Right ventricle myocardium superior (tissue), 1 donor: ENCODE data around the gene CAPN8. TPM values are rescaled to one million over a fixed set of nuclear protein-coding genes. Genes with fewer than 3 reads are reported as not detected.

Experiments
- ATAC-seq: fragments of 200-7000 bp; cut with Tn5 transposase; one replicate; pipeline ENCODE4 v1.9.1; 2020; ENCODE audit warnings: mild to moderate bottlenecking; ENCODE audit not compliant: poor library complexity
- DNase-seq: peaks from one replicate; pipeline ENCODE4 v3.0.0-alpha.2; 2020
- intact Hi-C: fragments of 100-400 bp; cut with DNase I; formaldehyde crosslinking; loops from one replicate; pipeline ENCODE4 v1.11.2; 2022
- long read RNA-seq: library from polyadenylated mRNA; unstranded; transcript quantifications from one replicate; pipeline ENCODE4 v2.0.0, GENCODE V29; 2021
- total RNA-seq: library from RNA; stranded (reverse); fragmentation: NEBNext Ultra II Directional; extraction: Animal tissue kit (Norgen Biotek cat#: 25700); gene quantifications from one replicate; pipeline ENCODE4 v1.2.1, GENCODE V29; 2021
- donor health status: DM: no; HTN: yes; CAD: no; lungs with severe emphysema.

CAPN8 gene
- not detected for total RNA-seq
- long read RNA-seq: 0 reads

DNA sequence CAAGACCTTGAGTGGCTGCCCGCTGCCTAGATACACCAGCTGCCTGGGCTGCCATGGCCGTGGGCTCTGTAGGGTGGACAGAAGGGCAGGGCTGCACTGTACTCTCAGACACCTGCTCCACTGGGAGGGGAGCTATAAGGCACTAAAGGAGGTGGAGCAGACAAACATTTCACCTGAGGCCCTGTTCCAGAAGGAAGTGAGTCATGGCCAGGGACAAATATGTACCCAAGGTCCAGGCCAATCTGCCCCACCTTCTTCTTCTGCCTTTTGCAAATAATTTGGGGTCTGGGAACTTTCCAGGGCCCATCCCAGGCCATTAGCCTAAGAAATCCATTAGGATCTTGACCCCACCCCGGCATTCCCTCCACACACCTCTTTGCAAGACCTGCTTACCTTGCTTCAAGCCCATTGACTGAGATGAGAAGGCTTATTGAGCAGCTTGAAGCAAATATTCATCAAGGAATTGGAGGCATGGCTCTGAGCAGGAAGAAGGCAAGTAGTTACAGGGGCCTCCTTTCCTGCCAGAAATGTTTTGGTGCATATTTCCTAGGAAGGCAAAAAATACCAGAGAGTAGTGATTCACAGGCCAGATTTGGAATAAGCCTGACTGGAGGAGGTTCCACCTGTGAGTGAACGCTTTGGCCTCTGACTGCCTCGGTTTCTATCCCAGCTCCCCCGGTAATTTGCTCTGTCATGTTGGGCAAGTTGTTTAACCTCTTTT, at the start of gene CAPN8:
TSS of gene CAPN8 (minus strand) at position 110 of the 721 bp plus-strand sequence. CDS start at position 55, 55 bp downstream.
- no peak for DNase-seq
- intact Hi-C loops: no loop called here
- ATAC-seq: no peak

- intact Hi-C loops: loop anchor here (5.0 kb wide), 1 partner anchor 32 kb away; no protein-coding TSS in a partner anchor
- no peak for ATAC-seq
- no peak for DNase-seq
These were observed 49.5 kb upstream of the CAPN8 start for GRCh38 chr1:223714849-223715603.

DNA sequence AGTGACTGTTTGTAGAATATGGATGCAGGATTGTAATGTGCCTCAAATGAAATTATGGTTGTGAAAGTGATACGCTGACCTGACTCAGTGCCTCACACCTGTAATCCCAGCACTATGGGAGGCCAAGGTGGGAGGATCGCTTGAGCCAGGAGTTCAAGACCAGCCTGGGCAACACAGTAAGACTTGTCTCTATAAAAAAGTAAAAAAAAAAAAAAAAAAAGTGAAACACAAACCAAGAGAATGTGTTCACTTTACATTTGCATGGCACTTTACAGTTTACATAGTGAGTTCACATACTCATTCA, 48.9 kb upstream of the CAPN8 start:
- no peak for ATAC-seq
- intact Hi-C loops: loop anchor here (5.0 kb wide), 1 partner anchor 33 kb away; no protein-coding TSS in a partner anchor
- DNase-seq: no peak

DNA sequence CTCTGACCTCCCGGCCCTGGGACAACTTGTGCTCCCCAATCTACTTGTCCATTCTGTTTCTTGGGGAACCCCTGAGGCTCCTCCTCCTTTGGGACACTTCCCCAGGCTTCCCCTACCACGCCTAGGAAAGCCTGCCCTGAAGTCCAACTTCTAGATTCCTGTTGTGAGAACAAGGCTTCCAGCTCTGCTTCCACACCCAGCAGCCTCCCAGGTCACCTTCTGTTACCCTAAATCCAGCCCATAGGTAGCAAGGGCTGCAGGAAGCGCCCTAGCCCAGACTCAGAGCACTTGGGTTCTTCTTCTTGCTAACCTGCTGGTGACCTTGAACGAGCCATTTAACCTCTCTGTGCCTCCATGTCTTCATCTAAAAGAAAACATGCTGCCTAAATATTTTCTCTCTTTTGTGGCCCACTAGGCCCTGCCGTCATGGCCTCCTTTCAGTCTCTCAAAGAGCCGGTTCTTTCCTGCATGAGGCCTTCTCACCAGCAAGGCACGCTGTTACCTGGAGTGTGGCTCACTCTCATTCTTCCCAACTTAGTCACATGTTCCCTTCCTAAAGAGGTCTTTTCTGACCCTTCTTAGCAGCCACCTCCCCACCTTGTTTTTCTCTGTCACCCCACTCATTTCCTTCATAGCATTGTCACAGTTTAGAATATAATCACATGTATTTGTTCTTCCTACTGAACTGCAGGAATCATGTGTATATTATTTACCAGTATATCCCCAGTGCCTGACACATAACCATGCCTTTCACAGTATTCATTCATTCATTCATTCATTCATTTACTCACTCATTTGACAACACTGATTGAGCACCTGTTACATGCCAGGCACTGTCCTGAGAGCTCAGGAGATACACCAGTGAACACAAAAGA, 48.3 kb upstream of the CAPN8 start:
- ATAC-seq (no peak), DNase-seq (no peak)
- intact Hi-C loops: loop anchor here (5.0 kb wide), 1 partner anchor 34 kb away; no protein-coding TSS in a partner anchor

GRCh38 chr1:223712850-223713474, 47.5 kb upstream of the CAPN8 start:
- ATAC-seq (peak; percentile 66), DNase-seq (peak; percentile 56)
- intact Hi-C loops: loop anchor here (5.0 kb wide), 1 partner anchor 34 kb away; no protein-coding TSS in a partner anchor

DNA sequence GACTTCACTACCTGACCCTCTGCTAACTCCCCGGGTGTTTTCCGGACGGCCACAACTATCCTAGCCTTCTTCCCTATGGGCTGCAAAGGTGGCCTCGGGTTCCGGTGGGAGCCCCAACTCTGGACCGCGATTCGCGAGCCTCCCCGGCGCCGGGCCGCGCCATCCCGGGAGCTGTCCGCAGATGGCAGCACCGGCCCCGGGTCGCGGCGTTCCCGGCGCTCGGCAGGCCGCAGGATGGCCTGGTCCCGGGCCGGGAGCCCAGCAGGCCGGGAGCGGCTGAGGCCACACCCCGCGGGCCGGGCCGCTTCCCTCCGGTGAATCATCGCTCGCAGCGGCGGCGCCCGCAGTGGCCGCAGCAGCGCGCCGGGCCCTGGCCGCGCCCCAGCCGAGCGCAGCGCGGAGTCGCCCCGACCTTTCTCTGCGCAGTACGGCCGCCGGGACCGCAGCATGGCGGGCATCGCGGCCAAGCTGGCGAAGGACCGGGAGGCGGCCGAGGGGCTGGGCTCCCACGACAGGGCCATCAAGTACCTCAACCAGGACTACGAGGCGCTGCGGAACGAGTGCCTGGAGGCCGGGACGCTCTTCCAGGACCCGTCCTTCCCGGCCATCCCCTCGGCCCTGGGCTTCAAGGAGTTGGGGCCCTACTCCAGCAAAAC, 46.8 kb upstream of the CAPN8 start, which contains the start of gene CAPN2:
TSS of gene CAPN2 (plus strand) at position 346 of the 656 bp plus-strand sequence. CDS start at position 448, 102 bp downstream.
- DNase-seq: peak; percentile 91
- intact Hi-C loops: loop anchor here (5.0 kb wide), 1 partner anchor 35 kb away; no protein-coding TSS in a partner anchor
- ATAC-seq: peak; percentile 96

DNA sequence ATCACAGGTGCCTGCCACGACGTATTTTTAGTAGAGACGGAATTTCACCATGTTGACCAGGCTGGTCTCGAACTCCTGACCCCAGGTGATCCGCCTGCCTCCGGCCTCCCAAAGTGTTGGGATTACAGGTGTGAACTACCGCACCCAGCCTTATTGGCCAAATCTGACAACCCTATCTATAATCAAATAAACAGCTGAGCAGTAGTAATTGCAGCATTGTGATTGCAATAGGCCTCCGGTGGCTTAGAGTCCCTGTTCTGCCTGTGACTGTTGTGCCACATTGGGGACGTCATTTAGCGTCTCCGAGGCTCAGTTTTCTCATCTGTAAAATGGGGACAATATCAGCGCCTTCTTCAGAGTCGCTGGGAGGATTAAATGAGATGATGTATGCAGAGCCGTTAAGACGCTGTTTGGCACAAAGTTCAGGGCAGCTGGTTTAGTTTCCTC, 46.3 kb upstream of the CAPN8 start:
- intact Hi-C loops: loop anchor here (5.0 kb wide), 1 partner anchor 36 kb away; no protein-coding TSS in a partner anchor
- DNase-seq (no peak), ATAC-seq (no peak)

DNA sequence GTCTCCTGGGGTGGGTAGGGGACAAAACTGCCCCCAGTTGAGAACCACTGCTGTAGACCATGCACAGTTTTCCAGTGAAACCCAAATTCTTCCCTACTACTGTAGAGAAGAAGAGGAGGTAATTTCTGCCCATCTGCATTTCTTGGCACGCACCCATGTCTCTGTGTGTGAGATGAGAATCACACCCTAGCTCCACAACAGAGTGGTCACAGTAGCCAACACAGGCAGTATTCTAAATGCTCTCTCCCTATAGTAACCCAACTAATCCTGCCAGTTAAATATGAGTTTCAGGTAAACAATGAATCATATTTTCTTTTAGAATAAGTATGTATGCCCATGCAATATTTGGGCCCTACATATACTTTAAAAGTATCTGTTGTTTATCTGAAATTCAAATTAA, 45.7 kb upstream of the CAPN8 start:
- ATAC-seq: no peak
- intact Hi-C loops: loop anchor here (5.0 kb wide), 1 partner anchor 36 kb away; no protein-coding TSS in a partner anchor
- no peak for DNase-seq

DNA sequence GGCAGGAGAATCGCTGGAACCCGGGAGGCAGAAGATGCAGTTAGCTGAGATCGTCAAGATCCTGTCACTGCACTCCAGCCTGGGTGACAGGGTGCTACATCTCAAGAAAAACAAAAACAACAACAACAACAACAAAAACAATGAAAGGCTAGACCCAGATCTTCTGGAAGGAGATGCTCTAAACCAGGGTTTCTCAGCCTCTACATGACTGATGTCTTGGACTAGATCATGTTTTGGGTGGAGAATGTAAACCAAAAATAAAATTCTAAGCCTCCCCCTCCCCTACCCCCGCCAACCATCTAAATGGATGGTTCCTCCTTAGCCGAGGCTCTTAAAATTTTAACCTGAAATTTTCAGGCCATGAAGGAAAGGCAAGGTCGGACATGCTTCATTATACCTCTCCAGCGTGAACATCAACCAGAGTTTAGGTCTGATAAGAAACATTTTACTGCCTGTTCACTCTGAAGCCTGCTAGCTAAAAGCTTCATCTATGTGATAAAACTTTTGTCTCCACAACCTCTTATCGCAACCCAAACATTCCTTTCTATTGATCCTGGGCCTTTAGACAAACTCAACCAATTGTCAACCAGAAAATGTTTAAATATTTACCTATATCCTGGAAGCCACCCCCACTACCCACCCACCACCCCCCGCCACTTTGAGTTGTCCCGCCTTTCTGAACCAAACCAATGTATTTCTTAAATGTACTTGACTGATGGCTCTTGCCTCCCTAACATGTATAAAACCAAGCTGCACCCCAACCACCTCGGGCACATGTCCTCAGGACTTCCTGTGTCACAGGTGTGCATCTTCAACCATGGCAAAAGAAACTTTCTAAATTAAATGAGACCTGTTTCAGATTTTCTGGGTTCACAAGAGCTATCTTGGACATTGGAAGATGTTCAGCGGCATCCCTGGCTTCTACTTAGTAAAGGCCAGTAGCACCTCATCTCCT, 45.0 kb upstream of the CAPN8 start:
- ATAC-seq (no peak), DNase-seq (no peak)
- intact Hi-C loops: loop anchor here (5.0 kb wide), 1 partner anchor 37 kb away; no protein-coding TSS in a partner anchor

- ATAC-seq: no peak
- intact Hi-C loops: no loop called here
- DNase-seq: no peak
These were observed 44.1 kb upstream of the CAPN8 start for GRCh38 chr1:223709598-223709997.

DNA sequence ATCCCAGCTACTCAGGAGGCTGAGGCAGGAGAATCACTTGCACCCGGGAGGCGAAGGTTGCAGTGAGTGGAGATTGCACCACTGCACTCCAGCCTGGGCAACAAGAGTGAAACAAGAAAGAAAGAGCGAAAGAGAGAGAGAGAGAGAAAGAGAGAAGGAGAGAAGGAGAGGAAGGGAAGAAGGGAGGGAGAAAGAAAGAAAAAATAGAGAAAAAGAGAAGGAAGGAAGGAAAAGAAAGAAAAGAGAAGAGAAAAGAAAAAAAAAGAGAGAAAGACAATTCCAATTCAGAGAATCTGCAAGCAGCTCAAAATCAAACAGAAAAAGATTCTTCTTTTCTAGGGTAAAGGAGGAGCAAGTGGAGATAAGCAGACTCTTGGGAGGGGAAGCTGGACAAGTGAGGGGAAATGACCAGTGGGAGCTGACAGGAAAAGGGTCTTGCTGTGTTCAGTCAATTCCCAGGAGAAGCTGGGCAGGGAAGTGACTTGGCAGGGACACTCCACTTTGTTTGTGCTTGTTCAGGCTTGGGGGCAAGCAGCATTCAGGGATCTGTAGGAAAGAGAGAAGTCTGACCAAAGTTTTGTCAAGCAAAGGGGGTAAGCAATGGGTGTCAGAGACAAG, 43.3 kb upstream of the CAPN8 start:
- ATAC-seq (no peak), DNase-seq (no peak)
- intact Hi-C loops: no loop called here

- no peak for ATAC-seq
- DNase-seq: no peak
- intact Hi-C loops: no loop called here
These were observed 42.5 kb upstream of the CAPN8 start for GRCh38 chr1:223708001-223708359.

GRCh38 chr1:223707256-223708000, 41.9 kb upstream of the CAPN8 start:
- ATAC-seq (peak; percentile 70), DNase-seq (peak; percentile 63)
- intact Hi-C loops: no loop called here

GRCh38 chr1:223706077-223706973, 40.8 kb upstream of the CAPN8 start:
- ATAC-seq: no peak
- DNase-seq: no peak
- intact Hi-C loops: no loop called here
